Activated T-helper 1 cell treated with anti-CD3 and anti-CD28 coated beads, Interleukin-12 subunit alpha, Interleukin-12 subunit beta, Interleukin-2, Interleukin-4 antibody, amounts not matched to agents 30 ng/mL and 10 ng/mL and 1 ng/mL, durations not matched to agents 14 hours and 24 hours and 36 hours (primary cell): Measurements from ENCODE around the gene PUSL1. TPM values are rescaled to one million over a fixed set of nuclear protein-coding genes. Genes with fewer than 3 reads are reported as not detected.

Experiments
- DNase-seq: peaks from one replicate; pipeline ENCODE4 v3.0.0; 2021; ENCODE audit warnings: low spot score
- H3K27ac Mint-ChIP-seq: one replicate; pipeline ENCODE4 v1.8.0; 2021; ENCODE audit warnings: mild to moderate bottlenecking, mixed read lengths
- H3K27me3 Mint-ChIP-seq: one replicate; pipeline ENCODE4 v1.8.0; 2022; ENCODE audit warnings: mild to moderate bottlenecking, moderate library complexity, mixed read lengths; ENCODE audit not compliant: insufficient read depth
- H3K36me3 Mint-ChIP-seq: one replicate; pipeline ENCODE4 v1.8.0; 2021; ENCODE audit warnings: low read depth, mixed read lengths
- H3K4me1 Mint-ChIP-seq: one replicate; pipeline ENCODE4 v1.8.0; 2021; ENCODE audit warnings: low read depth, mixed read lengths
- H3K4me3 Mint-ChIP-seq: one replicate; pipeline ENCODE4 v1.8.0; 2021; ENCODE audit warnings: mild to moderate bottlenecking, moderate library complexity, mixed read lengths
- H3K9me3 Mint-ChIP-seq: one replicate; pipeline ENCODE4 v1.8.0; 2021; ENCODE audit warnings: mixed read lengths
- intact Hi-C: fragments of 100-400 bp; cut with micrococcal nuclease; formaldehyde crosslinking; loops from one replicate; pipeline ENCODE4 v1.15.1; 2024
- total RNA-seq: library from RNA; stranded (reverse); gene quantifications from 2 replicates; pipeline ENCODE4 v1.2.3, GENCODE V29; 2022

The PUSL1 gene
- total RNA-seq, 1 donor from 2014 or later = 36.8 TPM

DNA sequence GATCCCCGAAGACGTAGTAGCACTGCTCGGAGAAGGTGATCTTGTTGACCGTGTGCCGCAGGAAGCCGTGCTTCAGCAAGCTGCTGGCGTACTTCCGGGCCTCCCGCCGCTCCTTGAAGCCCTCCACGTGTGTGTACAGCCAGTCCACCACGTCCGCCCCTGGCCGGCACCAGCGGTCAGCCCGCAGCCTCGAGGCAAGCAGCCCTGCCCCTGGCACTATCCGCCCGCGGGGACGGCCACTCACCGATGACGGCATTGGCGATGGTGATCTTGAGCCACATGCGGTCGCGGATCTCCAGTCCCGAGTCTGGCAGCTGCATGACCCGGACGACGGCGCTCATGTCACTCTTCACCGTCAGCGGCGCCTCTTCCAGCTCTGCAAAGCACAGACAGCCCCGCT is 29.9 kb downstream of the PUSL1 start:
- DNase-seq = no peak
- Mint-ChIP-seq H3K27me3 (no peaks in the 10 kb centered on the region), H3K4me1 (no peaks in the 10 kb centered on the region), H3K36me3 (peaks cover 10% of the 10 kb centered on the region), H3K4me3 (no peak overlapping the region), H3K27ac (no peak overlapping the region), H3K9me3 (no peaks in the 10 kb centered on the region)
- intact Hi-C loops = no loop called here

DNA sequence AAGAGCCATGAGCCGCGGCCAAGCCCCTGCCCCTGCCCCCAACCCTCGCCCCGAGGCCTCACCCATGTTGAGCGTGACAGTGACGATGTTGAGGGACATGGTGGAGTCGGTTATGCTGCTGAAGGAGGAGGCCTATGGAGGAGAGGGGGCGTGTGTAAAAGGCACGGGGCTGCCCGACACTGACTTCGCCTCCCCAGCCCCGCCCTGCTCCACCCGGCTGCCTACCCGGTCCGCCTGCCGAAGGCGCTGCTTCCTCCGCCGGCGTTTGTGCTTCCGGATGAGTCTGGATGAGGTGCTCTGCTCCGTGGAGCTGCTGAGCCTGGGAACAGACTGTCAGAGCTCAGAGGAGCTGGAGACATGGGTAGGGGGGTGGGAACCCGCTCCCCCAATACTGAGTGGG is 31.8 kb downstream of the PUSL1 start:
- H3K36me3 Mint-ChIP-seq = peaks cover 10% of the 10 kb centered on the region
- no peak for DNase-seq
- H3K4me1 Mint-ChIP-seq = no peaks in the 10 kb centered on the region
- no peak overlapping the region for H3K4me3 Mint-ChIP-seq
- no peaks in the 10 kb centered on the region for H3K9me3 Mint-ChIP-seq
- H3K27me3 Mint-ChIP-seq = no peaks in the 10 kb centered on the region
- intact Hi-C loops = no loop called here
- H3K27ac Mint-ChIP-seq = no peak overlapping the region

DNA sequence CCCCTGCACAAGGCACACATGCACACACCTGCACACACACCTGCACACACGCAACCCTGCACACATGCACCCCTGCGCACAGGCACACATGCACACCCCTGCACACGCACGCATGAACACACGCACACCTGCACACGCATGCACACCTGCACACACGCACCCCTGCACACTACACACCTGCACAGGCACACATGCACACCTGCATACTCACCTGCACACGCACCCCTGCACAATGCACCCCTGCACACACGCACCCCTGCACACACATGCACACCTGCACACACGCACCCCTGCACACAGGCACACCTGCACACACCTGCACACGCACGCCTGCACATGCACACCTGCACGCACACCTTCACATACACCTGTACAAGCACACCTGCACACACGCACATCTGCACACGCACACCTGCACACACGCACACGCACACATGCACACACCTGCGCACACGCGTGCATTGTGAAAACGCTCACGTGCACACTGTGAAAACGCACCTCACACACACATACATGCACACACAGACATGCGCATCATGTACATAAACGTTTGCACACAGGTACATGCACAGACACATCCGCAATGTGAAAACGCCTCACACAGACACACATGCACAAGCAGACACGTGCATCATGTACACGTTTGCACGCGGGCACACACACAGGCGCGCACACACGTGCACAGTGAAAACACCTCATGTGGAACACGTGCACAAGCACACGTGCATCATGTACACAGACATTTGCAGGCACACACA is 32.6 kb downstream of the PUSL1 start:
- intact Hi-C loops = no loop called here
- peaks cover 10% of the 10 kb centered on the region for H3K36me3 Mint-ChIP-seq
- H3K4me1 Mint-ChIP-seq = no peaks in the 10 kb centered on the region
- no peak overlapping the region for H3K27ac Mint-ChIP-seq
- no peaks in the 10 kb centered on the region for H3K27me3 Mint-ChIP-seq
- H3K9me3 Mint-ChIP-seq = no peaks in the 10 kb centered on the region
- no peak for DNase-seq
- no peak overlapping the region for H3K4me3 Mint-ChIP-seq

DNA sequence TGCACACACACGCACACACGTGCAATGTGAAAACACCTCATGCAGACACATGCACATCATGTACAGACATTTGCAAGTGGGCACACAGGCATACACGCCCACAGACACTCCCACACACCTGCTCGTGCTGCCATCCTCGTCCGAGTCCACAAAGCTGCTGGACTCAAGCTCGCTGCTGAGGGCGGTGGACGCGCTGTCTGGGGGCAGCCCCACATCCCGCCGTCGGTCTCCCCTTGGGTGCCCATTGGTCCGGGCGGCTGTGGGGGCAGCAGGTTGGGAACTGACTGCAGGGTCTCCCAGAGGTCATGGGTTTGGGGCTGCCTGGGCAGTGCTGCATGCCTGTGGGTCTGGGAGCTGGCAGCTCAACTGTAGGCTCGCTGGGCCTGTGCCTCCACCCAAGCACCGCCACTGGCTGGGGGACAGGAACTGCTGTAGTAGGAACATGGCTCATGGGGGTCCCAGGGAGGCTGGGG is 33.2 kb downstream of the PUSL1 start:
- no peak overlapping the region for H3K27ac Mint-ChIP-seq
- no peaks in the 10 kb centered on the region for H3K9me3 Mint-ChIP-seq
- H3K4me1 Mint-ChIP-seq = peaks cover 1% of the 10 kb centered on the region
- no peaks in the 10 kb centered on the region for H3K27me3 Mint-ChIP-seq
- intact Hi-C loops = no loop called here
- peaks cover 10% of the 10 kb centered on the region for H3K36me3 Mint-ChIP-seq
- no peak overlapping the region for H3K4me3 Mint-ChIP-seq
- no peak for DNase-seq

DNA sequence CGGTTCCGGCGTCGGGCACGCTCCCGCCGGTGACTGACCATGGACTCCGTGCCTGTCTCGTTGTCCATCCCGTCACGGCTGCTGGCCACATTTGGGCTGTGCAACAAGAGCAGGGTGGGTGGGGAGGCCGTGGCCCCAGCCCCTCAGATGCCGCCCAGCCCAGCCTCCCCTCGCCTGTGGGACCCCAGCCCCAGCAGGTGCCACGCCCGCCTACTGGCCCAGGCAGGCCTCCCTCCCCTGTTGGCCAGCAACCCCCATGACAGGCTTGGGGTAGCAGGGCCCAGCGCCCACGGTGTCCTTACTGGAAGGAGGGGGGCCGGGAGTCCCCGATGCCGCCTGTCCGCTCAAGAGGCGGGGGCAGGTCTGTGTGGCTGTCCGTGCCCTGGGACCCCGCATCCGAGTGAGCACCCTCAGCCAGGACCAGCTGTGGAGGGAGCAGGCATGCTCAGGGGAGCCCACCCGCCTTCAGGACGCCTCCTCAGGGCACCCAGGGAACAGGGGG is 33.7 kb downstream of the PUSL1 start:
- H3K9me3 Mint-ChIP-seq = no peaks in the 10 kb centered on the region
- no peak overlapping the region for H3K4me3 Mint-ChIP-seq
- peaks cover 10% of the 10 kb centered on the region for H3K36me3 Mint-ChIP-seq
- H3K27ac Mint-ChIP-seq = no peak overlapping the region
- H3K27me3 Mint-ChIP-seq = no peaks in the 10 kb centered on the region
- intact Hi-C loops = no loop called here
- H3K4me1 Mint-ChIP-seq = peaks cover 7% of the 10 kb centered on the region
- DNase-seq = no peak

DNA sequence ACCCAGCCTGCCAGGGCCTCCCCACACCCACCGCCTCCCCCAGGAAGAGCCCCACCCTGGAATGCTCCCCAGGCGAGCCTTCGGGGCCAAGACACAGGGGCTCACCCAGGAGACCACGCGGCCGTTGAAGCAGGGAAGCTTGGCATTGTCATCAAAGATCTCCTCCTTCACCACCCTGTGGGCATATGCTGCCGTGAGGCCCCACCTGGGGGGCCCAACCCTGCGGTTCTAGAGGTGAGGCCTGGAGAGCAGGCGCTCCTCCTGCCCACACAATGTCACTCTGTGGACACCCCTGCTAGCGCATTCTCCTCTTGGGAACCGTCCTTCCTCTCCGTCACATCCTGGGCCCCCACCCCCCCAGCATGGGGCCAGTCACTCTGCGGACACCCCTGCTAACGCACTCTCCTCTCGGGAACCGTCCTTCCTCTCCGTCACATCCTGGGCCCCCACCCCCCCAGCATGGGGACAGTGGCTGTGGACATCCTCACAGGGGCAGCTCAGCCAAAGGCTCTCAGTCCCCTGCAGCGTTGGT is 34.3 kb downstream of the PUSL1 start:
- Mint-ChIP-seq H3K27me3 (no peaks in the 10 kb centered on the region), H3K27ac (no peak overlapping the region), H3K36me3 (peaks cover 10% of the 10 kb centered on the region), H3K9me3 (no peaks in the 10 kb centered on the region), H3K4me1 (peaks cover 12% of the 10 kb centered on the region), H3K4me3 (no peak overlapping the region)
- DNase-seq = no peak
- intact Hi-C loops = no loop called here

DNA sequence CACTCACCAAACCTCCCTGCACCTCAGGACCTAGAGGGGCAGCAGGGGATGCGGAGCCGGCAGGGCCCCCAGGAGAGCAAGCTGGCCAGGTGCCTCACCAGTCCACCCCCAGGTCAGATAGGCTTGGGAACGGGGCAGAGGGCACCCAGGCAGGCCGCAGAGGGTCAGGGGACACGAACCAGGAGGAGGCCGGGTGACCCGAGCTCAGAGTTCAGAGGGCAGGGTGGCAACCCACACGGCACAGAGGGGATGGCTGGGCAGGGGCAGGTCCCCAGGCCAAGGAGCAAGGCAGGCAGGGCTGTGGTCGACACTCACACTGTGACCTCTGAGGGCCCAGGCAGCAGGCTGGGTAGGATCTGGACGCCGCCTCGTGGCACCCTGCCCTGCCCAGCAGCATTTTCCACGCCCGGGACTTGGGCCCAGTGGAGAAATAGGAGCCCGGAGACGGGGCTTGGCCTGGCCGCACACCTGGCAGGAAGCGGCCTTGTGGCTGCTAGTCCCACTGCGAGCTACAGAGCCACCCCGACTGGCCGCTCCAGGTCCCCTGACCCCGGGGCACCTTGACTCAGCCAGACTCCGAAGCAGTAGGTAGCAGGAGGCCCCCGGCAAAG is 35.5 kb downstream of the PUSL1 start:
- DNase-seq = no peak
- Mint-ChIP-seq H3K36me3 (peaks cover 10% of the 10 kb centered on the region), H3K27ac (no peak overlapping the region), H3K9me3 (no peaks in the 10 kb centered on the region), H3K4me3 (no peak overlapping the region), H3K27me3 (no peaks in the 10 kb centered on the region), H3K4me1 (peaks cover 12% of the 10 kb centered on the region)
- intact Hi-C loops = no loop called here

DNA sequence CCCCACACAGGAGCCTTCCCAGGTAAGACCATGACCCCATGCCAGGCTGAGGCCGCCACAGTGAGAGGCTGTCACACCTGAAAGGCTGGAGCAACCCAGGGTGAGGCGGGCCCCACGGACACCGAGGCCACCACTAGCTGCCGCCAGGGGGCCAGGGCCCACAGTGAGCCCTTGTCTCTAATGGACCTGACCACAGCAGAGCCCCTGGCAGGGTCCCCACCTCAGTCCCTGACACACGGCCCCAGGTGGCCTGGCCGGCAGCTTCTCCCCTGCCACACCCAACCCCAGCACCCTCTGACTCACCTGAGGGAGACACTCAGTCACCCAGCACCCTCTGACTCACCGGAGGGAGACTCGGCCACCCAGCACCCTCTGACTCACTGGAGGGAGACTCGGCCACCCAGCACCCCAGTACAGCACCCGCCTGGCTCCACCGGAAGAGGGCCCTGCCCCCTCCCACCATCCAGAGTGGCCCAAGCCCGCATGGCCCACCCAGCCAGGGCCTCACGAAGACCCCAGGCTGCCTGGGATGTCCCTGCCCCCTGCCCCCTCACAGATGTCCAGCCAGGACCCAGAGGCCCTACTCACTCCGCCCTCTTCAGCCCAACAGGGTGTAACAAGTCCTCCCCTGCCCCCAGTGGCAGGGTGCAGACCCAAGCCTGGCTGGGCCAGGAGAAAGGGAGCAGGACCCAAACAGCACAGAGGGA is 36.4 kb downstream of the PUSL1 start:
- no peak overlapping the region for H3K27ac Mint-ChIP-seq
- DNase-seq = no peak
- no peak overlapping the region for H3K4me3 Mint-ChIP-seq
- intact Hi-C loops = no loop called here
- H3K9me3 Mint-ChIP-seq = no peaks in the 10 kb centered on the region
- no peaks in the 10 kb centered on the region for H3K27me3 Mint-ChIP-seq
- peaks cover 12% of the 10 kb centered on the region for H3K4me1 Mint-ChIP-seq
- H3K36me3 Mint-ChIP-seq = peaks cover 10% of the 10 kb centered on the region

DNA sequence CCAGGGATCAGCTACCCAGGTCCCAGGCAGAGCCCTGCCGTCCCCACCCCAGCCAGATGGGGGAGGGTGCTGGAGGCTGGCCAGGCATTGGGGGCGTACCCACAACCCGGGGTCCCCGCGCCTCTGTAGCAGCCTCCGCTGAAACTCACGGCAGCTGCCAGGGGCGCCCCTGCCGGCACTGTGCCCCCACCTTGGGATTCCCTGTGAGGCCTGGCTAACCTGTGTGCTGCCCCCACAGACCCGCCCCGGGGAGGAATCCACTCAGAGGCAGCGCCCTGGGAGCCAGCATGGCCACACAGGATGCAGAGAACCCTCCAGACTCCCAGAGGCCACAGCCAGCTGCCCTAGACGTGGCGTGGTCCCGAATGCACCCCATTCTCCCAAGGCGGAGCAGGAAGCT is 37.0 kb downstream of the PUSL1 start:
- intact Hi-C loops = no loop called here
- peaks cover 12% of the 10 kb centered on the region for H3K4me1 Mint-ChIP-seq

DNA sequence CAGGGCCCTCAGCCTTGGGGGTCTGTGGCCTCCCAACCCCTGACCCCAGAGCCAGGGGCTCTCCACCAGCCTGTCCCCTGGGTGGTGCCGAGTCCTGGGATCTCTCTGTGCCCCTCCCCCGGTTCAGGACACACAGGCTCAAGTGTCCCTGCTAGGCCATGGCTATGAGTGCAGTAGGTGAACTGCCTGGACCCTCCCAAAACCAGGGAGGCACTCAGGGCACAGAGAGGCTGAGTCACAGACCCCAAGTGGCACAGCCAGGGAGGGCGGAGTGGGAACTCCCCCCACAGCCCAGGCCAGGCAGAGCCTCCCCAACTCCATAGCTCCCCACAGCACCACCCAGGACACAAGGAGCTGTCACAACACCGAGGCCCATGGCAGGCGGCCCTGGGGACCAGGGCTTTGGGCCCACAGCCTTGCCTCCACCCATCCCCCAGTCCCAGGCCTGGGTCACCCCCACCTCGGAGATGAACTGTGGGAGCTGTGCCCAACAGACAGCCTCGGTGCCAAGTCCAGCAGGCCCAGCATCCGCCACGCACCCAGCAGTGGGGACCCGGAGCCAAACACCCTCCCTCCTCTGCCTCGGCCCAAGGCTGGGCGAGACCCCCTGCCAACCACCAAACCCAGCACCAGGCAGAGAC is 37.6 kb downstream of the PUSL1 start:
- peaks cover 4% of the 10 kb centered on the region for H3K36me3 Mint-ChIP-seq
- intact Hi-C loops = no loop called here
- DNase-seq = no peak
- no peaks in the 10 kb centered on the region for H3K9me3 Mint-ChIP-seq
- H3K27ac Mint-ChIP-seq = no peak overlapping the region
- H3K27me3 Mint-ChIP-seq = no peaks in the 10 kb centered on the region
- H3K4me1 Mint-ChIP-seq = peaks cover 12% of the 10 kb centered on the region
- no peak overlapping the region for H3K4me3 Mint-ChIP-seq

More for the DNA sequence above, 37.0 kb downstream of the PUSL1 start:
- Mint-ChIP-seq H3K27me3 (no peaks in the 10 kb centered on the region), H3K4me3 (no peak overlapping the region), H3K36me3 (peaks cover 10% of the 10 kb centered on the region), H3K9me3 (no peaks in the 10 kb centered on the region), H3K27ac (no peak overlapping the region)
- no peak for DNase-seq

DNA sequence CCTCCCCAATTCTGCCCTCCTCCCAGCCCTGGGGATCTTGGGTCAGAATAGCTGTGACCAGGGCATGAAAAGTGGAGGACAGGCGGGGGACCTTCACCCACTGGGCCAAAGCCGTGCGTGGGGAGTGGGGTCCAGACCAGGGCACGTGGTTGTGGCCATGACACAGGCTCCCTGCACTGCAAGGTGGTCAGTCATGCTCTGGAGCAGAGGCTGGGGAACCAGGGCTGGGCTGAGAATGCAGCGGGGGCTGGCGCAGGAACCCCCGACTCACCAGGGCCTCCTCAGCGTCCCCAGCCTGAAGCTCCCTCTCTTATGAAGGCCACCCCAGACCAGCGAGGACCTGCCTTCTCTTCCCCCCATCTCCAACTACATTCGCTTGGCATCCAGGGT is 38.1 kb downstream of the PUSL1 start:
- H3K27me3 Mint-ChIP-seq = no peaks in the 10 kb centered on the region
- no peaks in the 10 kb centered on the region for H3K9me3 Mint-ChIP-seq
- intact Hi-C loops = no loop called here
- no peaks in the 10 kb centered on the region for H3K36me3 Mint-ChIP-seq
- DNase-seq = no peak
- peak overlapping the region; percentile 82 for H3K4me3 Mint-ChIP-seq
- peaks cover 12% of the 10 kb centered on the region for H3K4me1 Mint-ChIP-seq
- H3K27ac Mint-ChIP-seq = no peak overlapping the region

DNA sequence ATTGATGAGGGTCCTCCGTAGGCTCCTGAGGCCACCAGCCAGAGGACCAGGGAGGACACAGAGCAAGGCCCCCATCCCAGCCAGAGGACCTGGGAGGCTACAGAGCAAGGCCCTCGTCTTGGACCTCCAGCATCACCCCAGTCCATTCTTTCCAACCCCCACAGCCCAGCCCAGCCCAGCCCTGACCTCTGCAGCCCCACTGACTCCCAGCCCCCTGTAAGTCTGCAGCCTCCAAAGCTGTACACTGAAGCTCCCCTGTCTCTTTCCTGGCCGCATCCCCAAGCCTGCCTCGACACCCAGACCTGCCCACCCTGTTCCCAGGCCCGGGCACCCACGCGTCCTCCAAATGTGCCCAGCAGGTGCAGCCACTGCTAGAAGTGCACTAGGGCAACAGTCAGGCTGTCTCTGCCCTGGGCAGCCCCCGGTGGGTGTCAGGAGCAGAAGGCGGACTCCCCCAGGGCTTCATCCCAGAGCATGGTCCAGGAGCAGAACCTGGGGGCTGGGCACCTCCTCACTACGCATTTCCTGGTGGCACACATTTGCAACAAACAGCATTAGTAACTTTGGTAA is 38.7 kb downstream of the PUSL1 start:
- H3K36me3 Mint-ChIP-seq = no peaks in the 10 kb centered on the region
- peak overlapping the region; percentile 82 for H3K4me3 Mint-ChIP-seq
- intact Hi-C loops = no loop called here
- no peak for DNase-seq
- H3K4me1 Mint-ChIP-seq = peaks cover 12% of the 10 kb centered on the region
- no peaks in the 10 kb centered on the region for H3K9me3 Mint-ChIP-seq
- H3K27me3 Mint-ChIP-seq = peaks cover 1% of the 10 kb centered on the region
- H3K27ac Mint-ChIP-seq = no peak overlapping the region
